NCI-H2227 (cell line): ENCODE measurements around the gene TSNAXIP1.
A peak's percentile ranks its signal among the peaks of the same experiment; 100 is the strongest.

Source experiments
- DNase-seq: peaks from one replicate; lab custom pipeline; 2025; ENCODE audit not compliant: unreplicated experiment; lab: John Stamatoyannopoulos, UW

The TSNAXIP1 gene, protein sequence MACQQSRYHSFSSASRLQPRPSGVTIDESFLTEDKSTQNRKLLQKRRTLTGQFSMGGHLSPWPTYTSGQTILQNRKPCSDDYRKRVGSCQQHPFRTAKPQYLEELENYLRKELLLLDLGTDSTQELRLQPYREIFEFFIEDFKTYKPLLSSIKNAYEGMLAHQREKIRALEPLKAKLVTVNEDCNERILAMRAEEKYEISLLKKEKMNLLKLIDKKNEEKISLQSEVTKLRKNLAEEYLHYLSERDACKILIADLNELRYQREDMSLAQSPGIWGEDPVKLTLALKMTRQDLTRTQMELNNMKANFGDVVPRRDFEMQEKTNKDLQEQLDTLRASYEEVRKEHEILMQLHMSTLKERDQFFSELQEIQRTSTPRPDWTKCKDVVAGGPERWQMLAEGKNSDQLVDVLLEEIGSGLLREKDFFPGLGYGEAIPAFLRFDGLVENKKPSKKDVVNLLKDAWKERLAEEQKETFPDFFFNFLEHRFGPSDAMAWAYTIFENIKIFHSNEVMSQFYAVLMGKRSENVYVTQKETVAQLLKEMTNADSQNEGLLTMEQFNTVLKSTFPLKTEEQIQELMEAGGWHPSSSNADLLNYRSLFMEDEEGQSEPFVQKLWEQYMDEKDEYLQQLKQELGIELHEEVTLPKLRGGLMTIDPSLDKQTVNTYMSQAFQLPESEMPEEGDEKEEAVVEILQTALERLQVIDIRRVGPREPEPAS

DNA sequence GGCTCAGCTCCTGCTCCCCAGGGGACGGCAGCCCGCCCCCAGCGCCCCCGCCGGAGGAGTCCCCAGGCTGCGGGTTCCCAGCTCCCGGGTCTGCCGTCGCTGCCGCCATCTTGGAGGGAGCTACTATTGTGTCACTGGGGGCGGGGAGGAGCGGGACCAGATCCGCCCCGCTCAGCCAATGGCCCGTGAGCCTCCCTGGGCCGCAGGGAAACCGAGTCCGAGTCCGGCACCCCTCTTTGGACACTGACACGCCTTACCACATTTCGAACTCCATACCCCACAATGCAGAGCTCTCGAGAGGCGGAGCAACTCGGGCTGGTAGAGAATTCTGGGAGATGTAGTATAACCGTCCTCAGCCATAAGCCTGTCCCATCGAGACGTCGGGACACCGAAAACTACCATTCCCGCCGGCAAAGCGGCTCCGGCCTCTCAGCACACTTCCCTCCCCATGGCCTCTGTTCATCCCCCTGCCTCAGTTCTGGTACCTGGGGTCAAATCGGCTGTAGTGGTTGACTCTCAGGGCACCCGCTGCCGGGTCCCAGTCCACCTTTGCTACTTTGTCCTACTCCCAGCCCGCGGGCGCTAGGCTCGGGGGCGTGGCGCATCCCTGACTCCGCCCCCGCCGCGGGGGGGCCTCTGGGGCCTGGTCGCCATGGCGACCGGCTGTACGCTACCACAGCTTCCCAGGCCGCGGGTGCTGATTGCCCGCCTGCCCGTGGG is at the start of gene TSNAXIP1, which contains the start of gene RANBP10:
TSS of gene TSNAXIP1 (plus strand) at position 462 of the 720 bp plus-strand sequence. CDS start 261 bp downstream, outside the sequence.
TSS of gene RANBP10 (minus strand) at position 133 of the 720 bp plus-strand sequence. CDS start at position 109, 24 bp downstream.
- peak; percentile 97 for DNase-seq

DNA sequence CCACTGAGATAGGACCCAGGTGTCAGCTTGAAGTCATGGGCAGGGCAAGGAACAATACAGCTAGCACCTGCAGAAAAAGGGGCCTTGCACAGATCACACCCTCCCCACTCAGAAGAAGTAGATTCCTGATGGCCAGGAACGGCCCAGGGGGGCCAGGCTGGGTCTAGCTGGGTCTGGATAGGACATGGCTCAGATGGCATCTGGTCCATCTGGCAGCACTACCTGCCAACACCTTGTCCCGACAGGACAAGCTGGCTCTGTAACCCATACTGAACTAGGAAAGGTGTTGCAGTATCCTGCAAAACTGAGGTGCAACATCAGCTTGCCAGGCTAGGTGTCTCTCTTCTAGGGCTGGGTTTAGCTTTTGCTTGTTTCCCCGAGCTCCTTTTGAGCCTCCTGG is 48.7 kb upstream of the TSNAXIP1 start:
- DNase-seq, result no peak

DNA sequence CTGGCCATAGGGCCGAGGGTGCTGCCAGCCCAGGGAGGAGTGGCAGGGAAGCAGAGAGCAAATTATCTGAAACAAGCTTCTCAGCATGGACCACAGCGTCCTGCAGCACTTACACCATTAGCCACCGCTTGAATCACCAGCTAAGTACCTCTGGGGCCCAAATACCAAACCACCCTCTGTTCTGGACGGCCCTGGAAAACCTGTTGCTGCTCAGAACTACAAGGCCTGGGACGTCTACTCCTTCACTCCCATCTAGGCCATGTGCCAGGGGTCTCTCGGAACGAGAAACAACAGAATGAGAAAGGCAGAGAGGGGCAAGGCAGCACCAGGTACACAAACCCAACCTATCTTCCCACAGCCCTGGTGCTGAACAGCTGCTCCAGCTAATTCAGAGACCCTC is 47.7 kb upstream of the TSNAXIP1 start:
- no peak for DNase-seq

DNA sequence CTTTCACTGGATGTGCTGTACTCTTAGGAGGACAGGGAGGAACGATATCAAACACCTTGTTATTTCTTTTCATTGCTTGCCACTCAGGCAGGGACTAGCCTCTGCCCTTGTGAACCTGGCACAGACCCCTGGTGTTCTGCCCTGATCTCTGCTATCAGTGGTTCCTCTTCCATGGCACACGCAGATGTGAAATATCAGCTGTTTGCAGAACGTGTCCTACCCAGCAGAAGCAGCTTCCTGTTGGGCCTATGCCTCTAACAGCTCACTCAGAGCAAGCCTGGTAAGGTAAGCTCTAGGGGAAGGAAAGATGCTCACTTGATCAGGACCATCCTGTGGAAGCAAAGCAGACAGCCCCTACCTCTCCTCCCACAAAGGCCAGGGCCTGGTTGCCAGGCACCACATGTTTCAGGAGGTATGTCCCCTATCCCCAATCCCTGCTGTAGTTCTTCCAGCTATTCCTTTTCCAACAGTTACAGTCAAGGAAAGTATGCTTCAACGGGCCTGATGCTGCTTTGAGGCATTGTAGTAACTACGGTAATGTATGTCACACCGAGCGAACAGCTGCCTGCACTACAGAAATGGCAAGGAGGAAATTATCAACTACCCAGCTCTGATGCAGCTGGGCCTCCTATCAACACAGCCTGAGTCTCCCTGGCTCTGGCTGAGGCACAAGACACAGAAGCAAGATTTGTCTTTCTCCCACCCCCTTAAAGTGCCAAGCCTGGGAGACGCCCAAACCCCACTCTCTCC is 46.3 kb upstream of the TSNAXIP1 start:
- no peak for DNase-seq

DNA sequence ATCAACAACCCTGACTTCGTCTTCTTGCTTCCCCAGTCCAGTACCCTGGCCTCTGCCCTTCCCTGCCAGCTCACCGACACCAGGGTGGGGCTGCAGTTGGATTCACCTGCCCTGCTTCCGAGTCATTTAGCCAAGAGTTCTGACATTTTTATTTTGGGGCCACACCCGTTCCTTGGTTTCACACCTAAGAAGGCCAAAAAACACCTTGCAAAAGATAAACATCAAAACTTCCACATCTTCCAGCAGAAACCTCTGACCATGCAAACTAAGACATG is 45.8 kb upstream of the TSNAXIP1 start:
- no peak for DNase-seq

DNA sequence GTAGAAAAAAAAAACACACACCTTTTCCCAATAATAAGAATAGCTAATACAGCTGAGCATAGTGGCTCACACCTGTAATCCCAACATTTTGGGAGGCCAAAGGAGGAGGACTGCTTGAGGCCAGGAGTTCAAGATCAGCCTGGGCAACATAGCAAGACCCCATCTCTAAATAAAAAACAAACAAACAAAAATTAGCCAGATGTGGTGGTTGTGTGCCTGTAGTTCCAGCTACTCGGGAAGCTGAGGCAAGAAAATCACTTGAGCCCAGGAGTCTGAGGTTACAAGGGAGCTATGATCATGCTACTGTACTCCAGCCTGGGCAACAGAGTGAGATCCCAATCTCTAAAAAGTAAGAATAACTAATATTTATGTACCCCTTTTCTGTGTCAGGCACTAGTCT is 44.8 kb upstream of the TSNAXIP1 start:
- DNase-seq, result no peak

DNA sequence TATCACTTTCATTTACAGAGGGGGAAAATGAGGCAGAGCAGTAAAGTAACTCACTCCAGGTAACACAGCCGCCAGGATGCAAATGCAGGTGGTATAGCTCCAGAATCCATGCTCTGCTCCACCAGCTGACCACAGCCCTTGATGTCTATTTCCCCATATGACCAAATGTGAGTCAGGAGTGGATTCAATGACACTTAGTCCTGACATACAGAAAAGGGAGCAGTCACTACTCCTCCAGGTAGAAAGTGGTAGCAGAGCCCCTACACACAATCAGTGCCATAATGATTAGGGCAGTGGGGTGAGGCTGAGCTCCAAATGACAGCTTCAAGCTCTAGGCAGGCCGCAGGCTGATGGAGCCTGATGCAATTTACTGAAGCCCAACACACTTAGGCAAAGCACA is 44.3 kb upstream of the TSNAXIP1 start:
- no peak for DNase-seq

DNA sequence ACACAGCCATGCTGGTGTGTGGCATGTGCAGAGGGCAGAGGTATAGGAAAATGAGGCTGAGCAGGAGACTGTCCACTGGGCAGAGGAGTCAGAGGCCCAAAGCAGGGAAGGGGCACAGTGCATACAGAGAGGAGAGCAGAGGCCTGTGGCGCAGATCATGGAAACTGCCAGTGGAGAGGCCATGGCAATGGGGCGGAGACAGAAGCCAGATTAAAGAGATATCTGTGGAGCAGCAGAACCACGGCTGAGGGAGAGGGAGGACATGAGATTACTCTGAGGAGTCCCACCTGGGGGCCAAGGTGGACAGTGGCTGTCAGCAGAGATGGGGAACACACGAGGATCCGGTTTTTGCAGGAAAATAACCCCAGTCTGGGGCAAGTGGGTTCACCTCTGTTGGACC is 43.6 kb upstream of the TSNAXIP1 start:
- DNase-seq, result no peak

DNA sequence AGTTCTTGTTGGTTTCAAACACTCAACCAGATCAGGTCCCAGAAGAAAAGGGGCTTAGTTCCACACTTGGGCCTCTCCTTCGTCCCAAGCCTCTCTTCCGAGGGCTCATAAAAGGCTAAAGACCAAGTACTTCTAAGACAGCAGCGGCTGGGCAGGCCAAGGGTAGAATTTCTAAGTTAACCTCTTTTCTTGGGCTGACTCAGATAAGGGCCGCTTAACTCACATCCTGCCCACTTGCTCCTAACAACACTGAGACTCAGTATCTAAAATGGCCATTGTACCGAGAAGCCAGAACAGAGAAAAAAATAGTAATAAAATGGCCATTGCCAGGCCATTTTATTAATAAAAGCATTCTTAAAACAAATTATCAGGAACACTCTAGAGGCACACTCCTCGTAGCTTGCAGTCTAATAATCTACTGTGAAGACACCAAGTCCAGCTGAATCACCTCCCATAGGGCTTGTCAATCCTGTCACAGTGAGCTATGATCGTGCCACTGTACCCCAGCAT is 42.5 kb upstream of the TSNAXIP1 start:
- no peak for DNase-seq

DNA sequence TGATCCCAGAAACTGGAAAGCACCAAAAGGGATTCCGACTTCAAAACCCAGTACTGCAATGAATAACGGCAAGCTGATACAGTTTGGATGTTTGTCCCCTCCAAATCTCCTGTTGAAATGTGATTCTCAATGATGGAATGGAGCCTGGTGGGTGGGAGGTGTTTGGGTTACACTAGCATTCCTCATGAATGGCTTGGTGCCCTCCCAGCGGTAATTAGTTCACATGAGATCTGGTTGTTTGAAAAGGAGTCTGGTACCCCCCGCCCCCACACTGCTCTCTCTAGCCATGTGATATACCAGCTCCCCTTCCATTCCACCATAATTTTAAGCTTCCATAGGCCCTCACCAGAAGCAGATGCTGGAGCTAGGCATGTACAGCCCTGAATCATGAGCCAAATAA is 40.4 kb upstream of the TSNAXIP1 start:
- no peak for DNase-seq

DNA sequence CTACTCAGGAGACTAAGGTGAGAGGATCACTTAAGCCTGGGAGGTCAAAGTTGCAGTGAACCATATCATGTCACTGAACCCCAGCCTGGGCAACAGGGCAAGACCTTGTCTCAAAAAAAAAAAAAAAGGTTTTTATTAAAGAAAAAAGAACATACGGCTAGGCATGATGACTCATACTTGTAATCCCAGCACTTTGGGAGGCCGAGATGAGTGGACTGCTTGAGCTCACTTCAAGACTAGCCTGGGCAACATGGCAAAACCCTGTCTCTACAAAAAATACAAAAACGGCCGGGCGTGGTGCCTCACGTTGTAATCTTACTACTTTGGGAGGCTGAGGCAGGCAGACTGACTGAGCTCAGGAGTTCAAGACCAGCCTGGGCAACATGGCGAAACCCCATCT is 38.7 kb upstream of the TSNAXIP1 start:
- DNase-seq, result no peak

DNA sequence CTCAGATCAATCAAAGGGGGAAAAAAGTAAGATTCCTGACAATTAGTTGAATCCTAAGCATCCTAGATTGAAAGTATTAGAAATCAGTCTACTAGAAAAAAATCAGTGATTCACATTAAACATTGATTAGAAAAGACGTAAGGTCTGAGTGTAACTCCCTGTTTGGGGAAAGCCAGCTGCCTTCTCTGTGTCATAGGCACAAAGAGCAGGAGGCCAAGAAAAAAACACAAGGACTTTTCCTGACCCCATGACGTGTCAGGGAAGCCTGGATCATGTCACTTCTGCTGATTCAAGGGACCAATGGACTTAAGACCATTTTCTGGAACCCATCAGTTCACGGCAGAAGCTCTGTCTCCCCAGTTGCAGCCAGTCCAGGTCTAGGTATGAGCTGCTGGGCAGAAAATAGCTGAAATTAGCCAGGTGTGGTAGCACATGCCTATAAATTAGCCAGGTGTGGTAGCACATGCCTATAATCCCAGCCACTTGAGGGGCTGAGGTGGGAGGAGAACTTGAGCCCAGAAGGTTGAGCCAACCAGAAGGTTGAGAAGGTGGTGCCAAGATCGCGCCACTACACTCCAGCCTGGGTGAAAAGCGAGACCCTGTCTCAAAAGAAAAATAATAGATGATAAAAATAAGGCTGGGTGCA is 36.2 kb upstream of the TSNAXIP1 start:
- no peak for DNase-seq

DNA sequence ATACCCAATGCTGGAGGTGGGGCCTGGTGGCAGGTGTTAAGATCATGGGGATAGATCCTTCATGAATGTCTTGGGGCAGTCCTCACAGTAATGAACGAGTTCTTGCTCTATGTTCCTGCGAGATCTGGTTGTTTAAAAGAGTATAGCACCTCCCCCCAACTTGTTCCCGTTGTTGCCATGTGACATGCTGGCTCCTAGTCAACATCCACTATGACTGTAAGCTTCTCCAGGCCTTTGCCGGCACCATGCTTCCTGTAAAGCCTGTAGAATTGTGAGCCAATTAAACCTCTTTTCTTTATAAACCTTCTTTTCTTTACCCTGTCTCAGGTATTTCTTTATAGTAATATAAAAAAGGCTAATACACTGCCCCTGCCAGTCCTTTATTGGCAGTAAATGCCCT is 33.6 kb upstream of the TSNAXIP1 start:
- DNase-seq, result no peak

DNA sequence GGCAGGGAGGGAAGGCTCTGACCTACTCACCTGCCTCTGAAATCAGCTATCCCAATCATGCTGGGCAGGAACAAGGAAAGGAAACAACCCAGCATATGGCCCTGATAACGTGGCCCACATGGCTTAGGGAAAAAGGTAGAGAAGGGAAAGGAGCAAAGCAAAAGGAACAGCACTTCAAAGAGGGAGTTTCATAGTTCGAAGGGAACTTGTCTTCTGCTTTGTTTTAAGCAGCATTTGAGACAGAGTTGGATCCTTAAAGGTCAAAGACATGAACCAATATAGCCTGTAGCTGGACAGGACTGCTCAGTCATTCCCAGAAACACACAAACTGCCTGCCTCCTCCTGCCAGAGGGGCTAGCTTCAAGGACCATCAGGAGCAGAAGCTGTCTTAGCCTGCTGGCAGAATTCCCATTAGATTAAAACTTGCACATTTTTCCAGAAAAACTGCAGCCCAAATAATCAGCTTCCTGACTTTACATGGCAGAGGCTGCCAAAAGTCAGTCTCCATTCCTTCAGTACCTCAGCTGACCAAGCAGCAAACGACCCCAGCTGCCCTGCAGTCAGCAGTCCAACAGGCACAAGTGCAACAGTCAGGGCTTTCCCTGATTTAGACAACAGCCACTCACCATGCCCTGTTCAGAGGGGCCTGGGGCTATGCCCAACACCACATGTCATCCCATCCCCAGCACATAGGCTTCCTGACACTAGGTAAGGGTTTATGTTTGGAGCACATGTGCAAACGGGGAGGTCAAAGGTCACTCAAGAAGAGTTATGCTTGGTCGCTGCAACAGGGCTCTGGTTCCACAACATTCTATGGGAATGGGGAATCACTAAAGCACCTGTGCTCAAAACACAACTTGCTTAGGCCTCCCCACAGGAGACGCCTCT is 32.9 kb upstream of the TSNAXIP1 start:
- DNase-seq, result no peak

DNA sequence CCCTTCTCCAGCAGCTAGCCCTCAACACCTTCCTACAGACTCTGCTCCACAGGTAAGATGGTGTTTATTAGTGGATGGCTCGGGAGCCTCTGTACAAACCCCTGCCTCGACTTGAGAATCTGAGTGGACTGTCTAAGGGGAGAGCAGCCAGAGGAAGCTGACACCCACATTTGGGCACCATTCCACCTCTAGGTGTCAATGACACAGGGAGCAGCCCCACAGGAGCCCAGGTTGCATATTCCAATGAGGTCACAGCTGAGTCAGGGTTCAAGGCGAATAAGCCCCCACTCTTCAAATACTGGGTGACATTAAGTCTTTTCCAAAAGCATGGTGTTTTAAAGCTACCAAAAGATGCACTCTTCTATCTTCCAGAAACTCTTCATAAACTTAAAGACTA is 32.2 kb upstream of the TSNAXIP1 start:
- DNase-seq, result no peak

DNA sequence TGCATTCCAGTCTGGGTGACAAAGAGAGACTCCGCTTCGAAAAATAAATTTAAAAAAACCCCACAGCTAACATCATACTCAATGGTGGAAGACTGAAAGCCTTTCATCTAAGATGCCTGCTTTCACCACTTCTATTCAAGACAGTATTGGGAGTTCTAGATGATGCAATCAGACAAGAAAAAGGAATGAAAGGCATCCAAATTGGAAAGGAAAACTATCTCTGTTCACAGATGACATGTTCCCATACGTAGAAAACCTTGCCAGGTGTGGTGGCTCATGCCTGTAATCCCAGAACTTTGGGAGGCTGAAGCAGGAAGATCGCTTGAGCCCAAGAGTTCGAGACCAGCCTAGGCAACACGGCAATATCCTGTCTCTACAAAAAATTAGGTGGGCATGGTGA is 31.4 kb upstream of the TSNAXIP1 start:
- no peak for DNase-seq

DNA sequence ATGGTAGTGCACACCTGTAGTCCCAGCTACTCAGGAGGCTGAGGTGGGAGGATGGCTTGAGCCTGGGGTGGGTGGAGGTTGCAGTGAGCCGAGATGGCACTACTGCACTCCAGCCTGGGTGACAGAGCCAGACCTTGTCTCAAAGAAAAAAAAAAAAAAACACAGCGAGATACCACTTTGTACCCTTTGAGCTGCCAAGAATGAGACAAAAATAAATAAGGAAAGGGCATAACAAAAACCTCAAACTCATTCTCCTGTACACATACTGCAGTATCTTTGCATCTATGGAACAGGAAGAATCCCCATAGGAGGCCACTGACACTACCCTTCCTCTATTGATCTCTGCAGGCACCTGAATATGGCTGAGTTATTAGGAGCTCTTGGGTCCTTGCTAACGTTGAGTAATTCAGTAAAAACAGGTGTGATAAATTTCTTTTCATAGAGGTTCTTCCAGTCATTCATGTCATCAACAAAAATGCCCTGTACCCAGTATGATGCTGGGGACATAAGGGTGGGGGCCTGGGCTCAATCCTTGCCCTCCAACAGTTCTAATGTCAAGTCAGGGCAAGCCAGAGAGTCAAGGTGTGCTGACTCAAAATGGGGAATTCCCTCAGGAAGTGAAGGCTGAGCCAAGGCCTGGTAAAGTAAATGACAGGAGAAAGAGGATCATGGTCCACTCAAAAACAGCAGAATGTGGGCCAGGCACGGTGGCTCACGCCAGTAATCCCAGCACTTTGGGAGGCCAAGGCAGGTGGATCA is 27.3 kb upstream of the TSNAXIP1 start:
- no peak for DNase-seq

DNA sequence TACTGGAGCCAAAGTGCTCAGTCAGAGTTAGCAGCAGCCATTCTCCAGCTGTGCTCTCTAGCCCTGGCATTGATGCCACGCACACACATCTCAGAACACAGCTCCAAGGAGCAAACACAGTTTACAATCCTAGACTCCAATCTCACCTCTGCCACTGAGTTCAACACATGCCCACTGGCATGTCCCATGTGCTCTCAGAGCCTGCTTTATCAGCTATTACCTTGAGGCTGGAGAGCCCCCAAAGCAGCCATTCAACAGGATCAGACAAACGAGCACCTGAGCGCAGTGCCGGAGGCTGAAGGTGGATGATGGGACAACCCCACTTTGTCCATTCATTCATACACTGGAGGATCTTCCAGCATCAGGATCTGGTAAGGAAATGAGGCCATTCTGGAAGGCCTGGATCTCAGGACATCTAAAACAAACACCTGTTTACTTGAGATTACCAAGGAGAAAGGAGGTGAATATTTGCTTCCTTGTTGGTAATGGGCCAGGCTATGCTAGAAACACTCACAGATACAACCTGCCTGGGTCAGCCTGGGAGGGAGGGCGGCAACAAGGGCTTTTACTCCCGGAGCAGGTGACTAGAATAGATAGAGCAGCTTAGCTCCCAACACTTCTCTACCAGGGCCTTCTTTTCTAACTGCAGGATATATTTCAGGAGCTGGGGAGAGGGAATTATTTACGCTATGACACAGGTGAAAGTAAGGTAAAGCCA is 25.7 kb upstream of the TSNAXIP1 start:
- no peak for DNase-seq
